ENCODE measurements around the gene EPB41L2. TPM values are rescaled to one million over a fixed set of nuclear protein-coding genes. Genes with fewer than 3 reads are reported as not detected.
A peak's percentile ranks its signal among the peaks of the same experiment; 100 is the strongest.

Gene EPB41L2
- total and polyA plus RNA-seq, 2 experiments from 2014 or later = 23.2 to 31.3 TPM

- DNase-seq = no peak
- in situ Hi-C loops (cut with MboI) = no loop called here
- H3K79me2 ChIP-seq (ENCODE audit: insufficient read depth) = peaks cover 81% of the 10 kb centered on the region
Measured at GRCh38 chr6:130959951-130960350, 103.1 kb downstream of the EPB41L2 start.

GRCh38 chr6:130958468-130958867, 104.6 kb downstream of the EPB41L2 start:
- Histone ChIP-seq H3K79me2 (ENCODE audit: insufficient read depth) (peaks cover 68% of the 10 kb centered on the region), H4K20me1 (ENCODE audit: insufficient read depth) (no peaks in the 10 kb centered on the region), H3K9me2 (ENCODE audit: insufficient read depth) (no peaks in the 10 kb centered on the region), H3K27ac (no peak overlapping the region), H3K4me3 (no peak overlapping the region), H3K9me3 (ENCODE audit: low read depth) (no peaks in the 10 kb centered on the region), H3K9ac (no peak overlapping the region), H3F3A (ENCODE audit: insufficient read depth) (no peaks in the 10 kb centered on the region), H3K4me2 (ENCODE audit: unreplicated experiment) (no peak overlapping the region), H3K4me1 (ENCODE audit: insufficient read depth) (no peaks in the 10 kb centered on the region), H2AFZ (no peak overlapping the region), H3K27me3 (replicated peaks; ENCODE audit: insufficient read depth) (no peaks in the 10 kb centered on the region), H3K36me3 (ENCODE audit: low read depth) (no peaks in the 10 kb centered on the region)
- WGBS, 2 experiments (ENCODE audit: low coverage in 1 of 2, low lambda C conversion rate in 2 of 2, missing lambda C conversion rate in 2 of 2) = 73 to 77% methylated on average over 2 of the region's 2 CpGs
- TF ChIP-seq EZH2 (IDR thresholded peaks at IDR 0.05; ENCODE audit: insufficient read depth, poor library complexity, severe bottlenecking) = no peak
- TF ChIP-seq EZH2phosphoT487 (IDR thresholded peaks at IDR 0.05; ENCODE audit: insufficient read depth, low read depth) = no peak
- in situ Hi-C loops (cut with MboI) = no loop called here
- DNase-seq = peak; percentile 23

More at GRCh38 chr6:130959951-130960350, 103.1 kb downstream of the EPB41L2 start:
- no peak overlapping the region for H3K4me2 ChIP-seq (ENCODE audit: unreplicated experiment)
- H3K27ac ChIP-seq = no peak overlapping the region
- H3K27me3 ChIP-seq (replicated peaks; ENCODE audit: insufficient read depth) = no peaks in the 10 kb centered on the region
- H2AFZ ChIP-seq = no peak overlapping the region
- no peak overlapping the region for H3K9ac ChIP-seq
- WGBS, 2 experiments (ENCODE audit: low coverage in 1 of 2, low lambda C conversion rate in 2 of 2, missing lambda C conversion rate in 2 of 2) = 68% methylated on average over 1 of the region's 1 CpG
- H3K9me2 ChIP-seq (ENCODE audit: insufficient read depth) = no peaks in the 10 kb centered on the region
- H3K9me3 ChIP-seq (ENCODE audit: low read depth) = no peaks in the 10 kb centered on the region
- H4K20me1 ChIP-seq (ENCODE audit: insufficient read depth) = no peaks in the 10 kb centered on the region
- no peaks in the 10 kb centered on the region for H3K36me3 ChIP-seq (ENCODE audit: low read depth)
- no peak overlapping the region for H3K4me3 ChIP-seq
- H3F3A ChIP-seq (ENCODE audit: insufficient read depth) = peaks cover 3% of the 10 kb centered on the region; the same call in 1 of the 2 replicates
- TF ChIP-seq EZH2phosphoT487 (IDR thresholded peaks at IDR 0.05; ENCODE audit: insufficient read depth, low read depth) (no peak), EZH2 (IDR thresholded peaks at IDR 0.05; ENCODE audit: insufficient read depth, poor library complexity, severe bottlenecking) (no peak)
- H3K4me1 ChIP-seq (ENCODE audit: insufficient read depth) = peaks cover 1% of the 10 kb centered on the region

GRCh38 chr6:130955755-130956154, 107.3 kb downstream of the EPB41L2 start:
- H3F3A ChIP-seq (ENCODE audit: insufficient read depth) = no peaks in the 10 kb centered on the region
- no peaks in the 10 kb centered on the region for H3K9me2 ChIP-seq (ENCODE audit: insufficient read depth)
- H3K4me3 ChIP-seq = no peak overlapping the region
- 97 to 100% methylated on average over 2 of the region's 2 CpGs for WGBS, 2 experiments (ENCODE audit: low coverage in 1 of 2, low lambda C conversion rate in 2 of 2, missing lambda C conversion rate in 2 of 2)
- H3K4me2 ChIP-seq (ENCODE audit: unreplicated experiment) = no peak overlapping the region
- H3K27ac ChIP-seq = no peak overlapping the region
- H3K27me3 ChIP-seq (replicated peaks; ENCODE audit: insufficient read depth) = no peaks in the 10 kb centered on the region
- no peaks in the 10 kb centered on the region; the same call in 1 of the 2 replicates for H3K36me3 ChIP-seq (ENCODE audit: low read depth)
- TF ChIP-seq EZH2 (IDR thresholded peaks at IDR 0.05; ENCODE audit: insufficient read depth, poor library complexity, severe bottlenecking) (no peak), EZH2phosphoT487 (IDR thresholded peaks at IDR 0.05; ENCODE audit: insufficient read depth, low read depth) (no peak)
- no peaks in the 10 kb centered on the region for H4K20me1 ChIP-seq (ENCODE audit: insufficient read depth)
- no peak for DNase-seq
- in situ Hi-C loops (cut with MboI) = no loop called here
- peaks cover 41% of the 10 kb centered on the region for H3K79me2 ChIP-seq (ENCODE audit: insufficient read depth)
- no peak overlapping the region for H3K9ac ChIP-seq
- no peaks in the 10 kb centered on the region for H3K9me3 ChIP-seq (ENCODE audit: low read depth)
- H3K4me1 ChIP-seq (ENCODE audit: insufficient read depth) = no peaks in the 10 kb centered on the region
- H2AFZ ChIP-seq = no peak overlapping the region

GRCh38 chr6:130949553-130949952, 113.5 kb downstream of the EPB41L2 start:
- 91 to 100% methylated on average over 1 of the region's 1 CpG for WGBS, 2 experiments (ENCODE audit: low coverage in 1 of 2, low lambda C conversion rate in 2 of 2, missing lambda C conversion rate in 2 of 2)

More at GRCh38 chr6:130949553-130949952, 113.5 kb downstream of the EPB41L2 start:
- no peak for DNase-seq
- H4K20me1 ChIP-seq (ENCODE audit: insufficient read depth) = no peaks in the 10 kb centered on the region
- no peaks in the 10 kb centered on the region for H3K9me3 ChIP-seq (ENCODE audit: low read depth)
- no peaks in the 10 kb centered on the region for H3K27me3 ChIP-seq (replicated peaks; ENCODE audit: insufficient read depth)
- H3K4me2 ChIP-seq (ENCODE audit: unreplicated experiment) = no peak overlapping the region
- H3K36me3 ChIP-seq (ENCODE audit: low read depth) = no peaks in the 10 kb centered on the region; the same call in 1 of the 2 replicates
- H3K4me3 ChIP-seq = no peak overlapping the region
- no peak overlapping the region for H3K9ac ChIP-seq
- peaks cover 17% of the 10 kb centered on the region for H3K4me1 ChIP-seq (ENCODE audit: insufficient read depth)
- H3K9me2 ChIP-seq (ENCODE audit: insufficient read depth) = no peaks in the 10 kb centered on the region
- in situ Hi-C loops (cut with MboI) = no loop called here
- H3F3A ChIP-seq (ENCODE audit: insufficient read depth) = peaks cover 10% of the 10 kb centered on the region
- no peak overlapping the region for H2AFZ ChIP-seq
- no peaks in the 10 kb centered on the region for H3K79me2 ChIP-seq (ENCODE audit: insufficient read depth)
- no peak overlapping the region for H3K27ac ChIP-seq
- TF ChIP-seq EZH2phosphoT487 (IDR thresholded peaks at IDR 0.05; ENCODE audit: insufficient read depth, low read depth) (no peak), EZH2 (IDR thresholded peaks at IDR 0.05; ENCODE audit: insufficient read depth, poor library complexity, severe bottlenecking) (no peak)
